Osteoblast (primary cell): Measurements from ENCODE around the gene TAL2. TPM values are rescaled to one million over a fixed set of nuclear protein-coding genes. Genes with fewer than 3 reads are reported as not detected.

Experiments
- DNase-seq: peaks from one replicate; pipeline ENCODE4 v3.0.0; 2011; ENCODE audit warnings: low spot score, mixed read lengths; ENCODE audit not compliant: insufficient read length; ENCODE audit errors: missing footprints
- H2AFZ ChIP-seq: 2 replicates; pipeline ENCODE4 v1.6.0; 2011; ENCODE audit warnings: mild to moderate bottlenecking, low read length
- H3K27ac ChIP-seq: 2 replicates; pipeline ENCODE4 v1.5.1; 2011; ENCODE audit warnings: mild to moderate bottlenecking, low read depth, low read length, moderate library complexity
- H3K27me3 ChIP-seq: 2 replicates; pipeline ENCODE4 v1.6.0; 2012; ENCODE audit warnings: mild to moderate bottlenecking, control low read depth, inconsistent platforms, low read length, moderate library complexity; ENCODE audit not compliant: insufficient read depth
- H3K36me3 ChIP-seq: 2 replicates; pipeline ENCODE4 v1.5.1; 2011; ENCODE audit warnings: mild to moderate bottlenecking, low read length, control low read depth, moderate library complexity; ENCODE audit not compliant: insufficient read depth
- H3K4me1 ChIP-seq: 2 replicates; pipeline ENCODE4 v1.5.1; 2011; ENCODE audit warnings: mild to moderate bottlenecking, low read length, control low read depth, moderate library complexity; ENCODE audit not compliant: insufficient read depth
- H3K4me2 ChIP-seq: 2 replicates; pipeline ENCODE4 v1.6.0; 2011; ENCODE audit warnings: mild to moderate bottlenecking, low read length; ENCODE audit not compliant: insufficient read depth
- H3K4me3 ChIP-seq: fragments of 200-600 bp; sonication (generic); 3 replicates; pipeline ENCODE4 v1.5.1; 2012; ENCODE audit warnings: mild to moderate bottlenecking, low read length, inconsistent platforms; ENCODE audit not compliant: insufficient read depth
- H3K79me2 ChIP-seq: 2 replicates; pipeline ENCODE4 v1.6.0; 2012; ENCODE audit warnings: mild to moderate bottlenecking, low read length, control low read depth, inconsistent platforms; ENCODE audit not compliant: insufficient read depth
- H3K9me3 ChIP-seq: 2 replicates; pipeline ENCODE4 v1.5.1; 2011; ENCODE audit warnings: low read depth, low read length, control low read depth
- H4K20me1 ChIP-seq: 2 replicates; pipeline ENCODE4 v1.6.0; 2012; ENCODE audit warnings: mild to moderate bottlenecking, low read length, control low read depth; ENCODE audit not compliant: insufficient read depth
- total RNA-seq: library from RNA; depleted of rRNA; stranded (reverse); fragments of >200 nt; gene quantifications from 2 replicates; pipeline ENCODE4 v1.2.3, GENCODE V29; 2012
- TF ChIP-seq, protein P1 (sequence below): IDR thresholded peaks from 2 replicates; pipeline ENCODE4 v1.5.1; 2011; ENCODE audit warnings: mild to moderate bottlenecking, low read depth, low read length, moderate library complexity; ENCODE audit errors: extremely low read depth

The TAL2 gene
- total RNA-seq, 1 donor: 0.36 TPM

DNA sequence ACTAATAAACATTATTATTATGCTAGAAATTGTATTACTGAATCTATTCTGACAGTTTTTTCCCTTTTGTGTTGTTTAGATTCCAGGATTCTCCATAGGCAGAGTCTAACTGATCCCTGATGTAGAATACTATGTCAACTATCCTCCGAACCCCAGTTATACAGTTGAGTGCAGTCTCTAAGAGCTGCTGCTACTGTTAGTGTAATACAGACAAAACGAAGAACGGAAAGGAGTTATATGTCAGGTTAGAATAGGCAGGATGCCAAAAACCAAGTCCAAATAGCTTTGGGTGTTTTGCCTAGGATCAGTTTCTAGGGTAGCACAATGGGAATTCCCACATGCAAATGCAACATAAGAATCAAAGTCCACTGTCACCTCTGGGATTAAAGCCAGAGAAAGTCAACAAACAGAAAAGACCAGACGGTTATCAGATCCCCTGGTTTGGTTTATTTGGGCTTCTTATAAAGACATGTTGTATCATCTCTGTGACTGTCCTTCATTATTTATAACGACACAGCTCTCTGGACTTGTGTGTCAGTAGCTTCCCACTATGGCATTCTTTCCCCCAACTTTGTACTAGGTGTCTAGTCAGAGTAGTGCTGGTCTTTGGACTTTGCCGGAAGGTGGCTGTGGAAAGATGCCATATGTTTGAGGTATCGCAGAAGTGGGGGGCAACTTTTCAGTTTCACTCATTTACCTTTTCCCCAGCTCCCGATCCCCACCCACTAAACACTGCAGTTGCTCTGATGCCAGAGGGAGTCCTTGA is 17.2 kb downstream of the TAL2 start:
- no peaks in the 10 kb centered on the region for H4K20me1 ChIP-seq
- H3K36me3 ChIP-seq: no peaks in the 10 kb centered on the region
- TF ChIP-seq, protein P1, sequence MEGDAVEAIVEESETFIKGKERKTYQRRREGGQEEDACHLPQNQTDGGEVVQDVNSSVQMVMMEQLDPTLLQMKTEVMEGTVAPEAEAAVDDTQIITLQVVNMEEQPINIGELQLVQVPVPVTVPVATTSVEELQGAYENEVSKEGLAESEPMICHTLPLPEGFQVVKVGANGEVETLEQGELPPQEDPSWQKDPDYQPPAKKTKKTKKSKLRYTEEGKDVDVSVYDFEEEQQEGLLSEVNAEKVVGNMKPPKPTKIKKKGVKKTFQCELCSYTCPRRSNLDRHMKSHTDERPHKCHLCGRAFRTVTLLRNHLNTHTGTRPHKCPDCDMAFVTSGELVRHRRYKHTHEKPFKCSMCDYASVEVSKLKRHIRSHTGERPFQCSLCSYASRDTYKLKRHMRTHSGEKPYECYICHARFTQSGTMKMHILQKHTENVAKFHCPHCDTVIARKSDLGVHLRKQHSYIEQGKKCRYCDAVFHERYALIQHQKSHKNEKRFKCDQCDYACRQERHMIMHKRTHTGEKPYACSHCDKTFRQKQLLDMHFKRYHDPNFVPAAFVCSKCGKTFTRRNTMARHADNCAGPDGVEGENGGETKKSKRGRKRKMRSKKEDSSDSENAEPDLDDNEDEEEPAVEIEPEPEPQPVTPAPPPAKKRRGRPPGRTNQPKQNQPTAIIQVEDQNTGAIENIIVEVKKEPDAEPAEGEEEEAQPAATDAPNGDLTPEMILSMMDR: no peak
- no peak overlapping the region for H3K4me2 ChIP-seq
- H3K27me3 ChIP-seq: no peaks in the 10 kb centered on the region
- DNase-seq: no peak
- H3K9me3 ChIP-seq: no peaks in the 10 kb centered on the region
- H3K79me2 ChIP-seq: no peaks in the 10 kb centered on the region
- no peak overlapping the region for H3K27ac ChIP-seq
- no peaks in the 10 kb centered on the region for H3K4me1 ChIP-seq
- H3K4me3 ChIP-seq: no peak overlapping the region
- H2AFZ ChIP-seq: no peak overlapping the region

DNA sequence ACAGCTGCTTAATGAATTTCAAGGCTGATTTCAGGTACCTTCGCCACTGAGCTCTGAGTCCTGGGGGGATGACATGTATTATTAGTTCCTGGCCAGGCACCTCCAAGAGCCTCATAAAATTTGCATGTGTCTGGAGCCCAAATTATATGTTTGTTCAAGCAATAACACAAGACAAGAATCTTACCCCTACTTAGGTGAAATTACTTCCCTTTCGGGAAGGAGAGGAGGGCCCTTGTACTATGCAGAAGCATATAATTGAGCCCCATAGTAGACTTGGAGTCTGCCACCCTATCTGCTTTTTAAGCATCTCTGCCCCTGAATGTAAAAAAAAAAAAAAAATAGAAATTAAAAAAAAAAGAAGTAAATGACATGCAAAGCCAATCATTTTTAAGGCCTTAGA is 19.1 kb downstream of the TAL2 start:
- Histone ChIP-seq H2AFZ (no peak overlapping the region), H3K27me3 (no peaks in the 10 kb centered on the region), H3K36me3 (no peaks in the 10 kb centered on the region), H3K4me2 (no peak overlapping the region), H3K79me2 (no peaks in the 10 kb centered on the region), H3K4me1 (no peaks in the 10 kb centered on the region), H3K27ac (no peak overlapping the region), H4K20me1 (no peaks in the 10 kb centered on the region), H3K9me3 (no peaks in the 10 kb centered on the region), H3K4me3 (no peak overlapping the region)
- TF ChIP-seq, protein P1: no peak
- DNase-seq: no peak

DNA sequence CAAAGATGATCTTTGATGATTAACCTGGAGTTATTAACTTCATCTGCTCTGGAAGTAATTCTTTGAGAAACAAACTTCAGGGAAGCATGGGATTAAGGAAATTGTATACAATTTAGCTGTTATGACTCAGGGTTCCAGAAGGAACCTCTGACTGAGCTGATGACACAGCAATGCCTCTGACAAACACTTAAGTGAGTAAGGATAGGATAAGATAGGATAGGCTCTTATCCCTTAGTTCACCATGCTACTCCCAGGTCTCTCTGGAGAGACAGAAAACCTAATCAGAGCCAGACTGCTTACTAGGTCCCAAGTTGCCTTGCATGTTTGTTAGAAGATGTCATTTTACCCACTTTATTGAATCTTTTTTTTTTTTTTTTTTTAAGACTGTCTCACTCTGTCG is 19.5 kb downstream of the TAL2 start:
- H3K27me3 ChIP-seq: no peaks in the 10 kb centered on the region
- H3K4me1 ChIP-seq: no peaks in the 10 kb centered on the region
- no peak overlapping the region for H3K27ac ChIP-seq
- no peaks in the 10 kb centered on the region for H3K36me3 ChIP-seq
- no peaks in the 10 kb centered on the region for H3K79me2 ChIP-seq
- no peak overlapping the region for H3K4me3 ChIP-seq
- DNase-seq: no peak
- no peaks in the 10 kb centered on the region for H3K9me3 ChIP-seq
- TF ChIP-seq, protein P1: no peak
- H3K4me2 ChIP-seq: no peak overlapping the region
- H2AFZ ChIP-seq: no peak overlapping the region
- no peaks in the 10 kb centered on the region for H4K20me1 ChIP-seq

DNA sequence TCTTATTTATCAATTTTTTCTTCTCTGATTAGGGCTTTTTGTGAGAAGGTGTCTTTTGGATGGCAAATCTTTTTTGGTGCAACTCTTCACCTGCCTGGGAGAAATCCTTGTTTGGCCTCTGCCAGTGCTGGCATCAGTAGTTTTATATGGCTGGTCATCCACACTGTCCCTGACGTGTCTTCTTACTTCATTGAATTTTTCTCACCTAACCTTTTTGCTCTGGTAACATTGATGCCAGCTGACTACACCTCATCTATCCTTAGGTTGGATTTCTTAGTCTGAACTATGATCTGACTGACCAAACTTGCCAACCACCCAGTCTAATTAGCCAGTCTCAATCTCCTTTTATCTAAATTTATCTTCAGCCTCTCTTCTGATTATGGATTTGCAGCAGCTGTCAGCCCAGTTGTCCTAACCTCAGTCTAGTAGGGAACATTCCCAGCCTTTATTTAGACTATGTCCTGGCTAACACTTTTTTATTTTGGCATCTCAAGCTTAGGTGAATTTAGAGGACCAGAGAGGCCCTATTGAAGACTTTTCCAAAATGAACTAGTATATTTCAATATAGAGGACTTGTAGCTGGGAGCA is 21.5 kb downstream of the TAL2 start:
- no peaks in the 10 kb centered on the region for H3K36me3 ChIP-seq
- no peak for DNase-seq
- H3K27ac ChIP-seq: no peak overlapping the region
- no peaks in the 10 kb centered on the region for H3K4me1 ChIP-seq
- TF ChIP-seq, protein P1: no peak
- no peak overlapping the region for H3K4me2 ChIP-seq
- no peaks in the 10 kb centered on the region for H3K9me3 ChIP-seq
- H4K20me1 ChIP-seq: no peaks in the 10 kb centered on the region
- H3K79me2 ChIP-seq: no peaks in the 10 kb centered on the region
- no peak overlapping the region for H3K4me3 ChIP-seq
- no peak overlapping the region for H2AFZ ChIP-seq
- H3K27me3 ChIP-seq: peaks cover 4% of the 10 kb centered on the region
